ENCODE results near the gene SPX. TPM values are rescaled to one million over a fixed set of nuclear protein-coding genes. Genes with fewer than 3 reads are reported as not detected.

Gene SPX
- total and polyA plus RNA-seq, 2 donors (not counting 3 experiments of a cell fraction or from before 2014, with no cell fraction given): 0.06 TPM; not detected in 1

Other genes starting within 250 kb of the SPX start
- not detected in 2 replicates for gene SLCO1A2, start 191.4 kb upstream of the SPX start, total RNA-seq
- gene SLCO1A2, start 191.4 kb upstream of the SPX start, polyA plus RNA-seq: not detected in 2 replicates
- not detected in 2 replicates for gene IAPP, start 153.4 kb upstream of the SPX start, total RNA-seq
- gene IAPP, start 153.4 kb upstream of the SPX start, polyA plus RNA-seq: not detected in 2 replicates
- gene PYROXD1, start 88.6 kb upstream of the SPX start, total RNA-seq: 10.1 and 12.0 TPM in 2 replicates
- gene PYROXD1, start 88.6 kb upstream of the SPX start, polyA plus RNA-seq: 3.7 and 5.3 TPM in 2 replicates
- gene RECQL, start 24.7 kb upstream of the SPX start, total RNA-seq: 50.3 and 51.4 TPM in 2 replicates
- gene RECQL, start 24.7 kb upstream of the SPX start, polyA plus RNA-seq: 5.7 and 9.3 TPM in 2 replicates
- 50.5 and 59.4 TPM in 2 replicates for gene GOLT1B, start 24.5 kb upstream of the SPX start, total RNA-seq
- 21.9 and 44.4 TPM in 2 replicates for gene GOLT1B, start 24.5 kb upstream of the SPX start, polyA plus RNA-seq
- not detected in 2 replicates for gene GYS2, start 78.6 kb downstream of the SPX start, total RNA-seq
- gene GYS2, start 78.6 kb downstream of the SPX start, polyA plus RNA-seq: 0.03 and 0.04 TPM in 2 replicates
- 670 and 703 TPM in 2 replicates for gene LDHB, start 131.5 kb downstream of the SPX start, total RNA-seq
- 287 and 437 TPM in 2 replicates for gene LDHB, start 131.5 kb downstream of the SPX start, polyA plus RNA-seq
- not detected in 2 replicates for gene KCNJ8, start 248.4 kb downstream of the SPX start, total RNA-seq
- not detected in 2 replicates for gene KCNJ8, start 248.4 kb downstream of the SPX start, polyA plus RNA-seq

Data from endothelial cell of umbilical vein (primary cell).